Kidney (tissue), 14 donors: ENCODE results near the gene LSM12. TPM values are rescaled to one million over a fixed set of nuclear protein-coding genes. Genes with fewer than 3 reads are reported as not detected.

Source experiments
- DNase-seq, 5 donors: peaks; one replicate each; pipeline ENCODE4 v3.0.0-alpha.2; 2013 to 2020
- FAIRE-seq: peaks from 2 replicates; lab custom pipeline; 2012; peaks lifted over from hg19 to GRCh38; lab: Jason Lieb, UNC
- H3K27ac ChIP-seq, 2 donors: one replicate each; pipeline ENCODE4 v1.7.0; 2013; ENCODE audit warnings: low read depth in 2 of 2, low read length in 2 of 2, inconsistent platforms in 1 of 2
- H3K27me3 ChIP-seq: one replicate; pipeline ENCODE4 v1.7.1; 2013; ENCODE audit warnings: low read length, inconsistent platforms; ENCODE audit not compliant: control insufficient read depth, insufficient read depth
- H3K36me3 ChIP-seq, 3 donors: one replicate each; pipeline versions ENCODE4 v1.7.0 to v1.7.1; 2013; ENCODE audit warnings: low read length in 3 of 3, control low read depth in 1 of 3, inconsistent platforms in 1 of 3; ENCODE audit not compliant: insufficient read depth in 3 of 3, control insufficient read depth in 2 of 3
- H3K4me1 ChIP-seq, 3 donors: one replicate each; pipeline versions ENCODE4 v1.7.0 to v1.7.1; 2013; ENCODE audit warnings: low read length in 3 of 3, inconsistent platforms in 1 of 3, low read depth in 1 of 3; ENCODE audit not compliant: control insufficient read depth in 2 of 3, insufficient read depth in 2 of 3
- H3K4me3 ChIP-seq, 3 donors: one replicate each; pipeline versions ENCODE4 v1.7.0 to v1.8.1; 2013; ENCODE audit warnings: low read length in 3 of 3, control low read depth in 1 of 3, inconsistent platforms in 1 of 3
- H3K9ac ChIP-seq, 3 donors: one replicate each; pipeline versions ENCODE4 v1.7.0 to v1.7.1; 2013; ENCODE audit warnings: low read length in 3 of 3, control low read depth in 1 of 3, inconsistent platforms in 1 of 3
- H3K9me3 ChIP-seq, 3 donors: one replicate each; pipeline versions ENCODE4 v1.7.0 to v1.7.1; 2013; ENCODE audit warnings: low read length in 3 of 3, control low read depth in 1 of 3, inconsistent platforms in 1 of 3; ENCODE audit not compliant: control insufficient read depth in 2 of 3, insufficient read depth in 1 of 3
- intact Hi-C: fragments of 100-400 bp; cut with DNase I; formaldehyde crosslinking; loops from one replicate; pipeline ENCODE4 v1.11.1; 2022
- polyA plus RNA-seq: library from polyadenylated mRNA; stranded (reverse); fragments of 350-450 nt; fragmentation: Illumina TruSeq; extraction: RNeasy Lipid Tissue Mini Kit (QIAGEN cat#74804); gene quantifications from one replicate; pipeline ENCODE4 v1.2.3, GENCODE V29; 2014; ENCODE audit warnings: low read depth, low replicate concordance; ENCODE audit not compliant: insufficient read depth
- total RNA-seq: library from RNA; stranded (reverse); fragmentation: NEBNext Ultra II Directional; extraction: Animal tissue kit (Norgen Biotek cat#: 25700); gene quantifications from one replicate; pipeline ENCODE4 v1.2.1, GENCODE V29; 2021
- TF ChIP-seq, protein P1 (sequence below): IDR thresholded peaks from 3 replicates; pipeline ENCODE4 v1.5.1; 2012; ENCODE audit warnings: mild to moderate bottlenecking, moderate library complexity, borderline replicate concordance; ENCODE audit not compliant: insufficient read depth; ENCODE audit errors: extremely low read depth
- donor health status: control.
- donor health status: control.
- donor health status: control.
- donor health status: control.
- donor health status: control.
- donor health status: DM: yes; HTN: yes; CAD: no.
- donor health status: Normal renal cell carcinoma (clear cell type).

The LSM12 gene
- total and polyA plus RNA-seq, 2 donors from 2014 or later, result 29.0 to 47.6 TPM

DNA sequence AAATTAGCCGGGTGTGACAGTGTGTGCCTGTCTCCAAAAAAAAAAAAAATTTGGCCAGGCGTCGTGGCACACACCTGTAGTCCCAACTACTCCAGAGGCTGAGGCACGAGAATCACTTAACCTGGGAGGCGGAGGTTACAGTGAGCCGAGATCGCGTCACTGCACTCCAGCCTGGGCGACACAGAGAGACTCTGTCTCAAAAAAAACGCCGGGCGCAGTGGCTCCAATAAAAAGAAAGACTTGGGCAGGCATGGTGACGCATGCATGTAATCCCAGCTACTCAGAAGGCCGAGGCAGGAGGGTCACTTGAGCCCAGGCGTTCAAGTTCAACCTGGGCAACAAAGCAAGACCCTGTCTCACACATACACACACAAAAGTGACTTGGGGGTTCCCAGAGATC lies 3.6 kb downstream of the LSM12 start:
- TF ChIP-seq, protein P1, sequence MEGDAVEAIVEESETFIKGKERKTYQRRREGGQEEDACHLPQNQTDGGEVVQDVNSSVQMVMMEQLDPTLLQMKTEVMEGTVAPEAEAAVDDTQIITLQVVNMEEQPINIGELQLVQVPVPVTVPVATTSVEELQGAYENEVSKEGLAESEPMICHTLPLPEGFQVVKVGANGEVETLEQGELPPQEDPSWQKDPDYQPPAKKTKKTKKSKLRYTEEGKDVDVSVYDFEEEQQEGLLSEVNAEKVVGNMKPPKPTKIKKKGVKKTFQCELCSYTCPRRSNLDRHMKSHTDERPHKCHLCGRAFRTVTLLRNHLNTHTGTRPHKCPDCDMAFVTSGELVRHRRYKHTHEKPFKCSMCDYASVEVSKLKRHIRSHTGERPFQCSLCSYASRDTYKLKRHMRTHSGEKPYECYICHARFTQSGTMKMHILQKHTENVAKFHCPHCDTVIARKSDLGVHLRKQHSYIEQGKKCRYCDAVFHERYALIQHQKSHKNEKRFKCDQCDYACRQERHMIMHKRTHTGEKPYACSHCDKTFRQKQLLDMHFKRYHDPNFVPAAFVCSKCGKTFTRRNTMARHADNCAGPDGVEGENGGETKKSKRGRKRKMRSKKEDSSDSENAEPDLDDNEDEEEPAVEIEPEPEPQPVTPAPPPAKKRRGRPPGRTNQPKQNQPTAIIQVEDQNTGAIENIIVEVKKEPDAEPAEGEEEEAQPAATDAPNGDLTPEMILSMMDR, result no peak
- peaks cover 2 to 18% (median 2%) of the 10 kb centered on the region in 3 donors for H3K36me3 ChIP-seq
- no peak overlapping the region for H3K4me3 ChIP-seq
- intact Hi-C loops, result no loop called here
- no peak overlapping the region for H3K9ac ChIP-seq
- FAIRE-seq (no peak), DNase-seq (no peak)
- H3K27me3 ChIP-seq, result no peaks in the 10 kb centered on the region
- H3K27ac ChIP-seq, result no peak overlapping the region
- H3K4me1 ChIP-seq, result peaks cover 0 to 7% (median 4%) of the 10 kb centered on the region in 3 donors
- no peaks in the 10 kb centered on the region for H3K9me3 ChIP-seq

DNA sequence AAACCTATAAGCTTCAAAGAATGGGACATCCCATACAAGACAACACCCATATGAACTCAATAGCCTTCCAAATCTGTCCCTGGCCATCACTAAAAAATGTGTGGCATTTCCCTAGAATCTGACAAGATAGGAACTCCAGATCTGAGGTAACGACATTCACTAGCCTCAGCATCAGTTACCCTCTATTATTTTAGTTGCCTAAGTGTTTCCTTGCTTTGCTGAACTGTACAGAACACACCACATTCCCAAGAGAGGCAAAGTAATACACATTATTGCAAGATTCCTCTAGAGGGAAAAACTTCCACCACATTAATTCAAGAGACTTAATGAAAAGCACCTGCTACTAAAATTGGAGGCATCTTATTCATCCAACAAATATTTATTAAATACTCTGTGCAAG lies 5.0 kb downstream of the LSM12 start:
- no peaks in the 10 kb centered on the region for H3K27me3 ChIP-seq
- no peak for DNase-seq
- H3K27ac ChIP-seq, result no peak overlapping the region
- peaks cover 2 to 18% (median 2%) of the 10 kb centered on the region in 3 donors for H3K36me3 ChIP-seq
- no peak overlapping the region for H3K4me3 ChIP-seq
- no peaks in the 10 kb centered on the region for H3K9me3 ChIP-seq
- FAIRE-seq, result no peak
- peaks cover 0 to 7% (median 4%) of the 10 kb centered on the region in 3 donors for H3K4me1 ChIP-seq
- TF ChIP-seq, protein P1, result no peak
- intact Hi-C loops, result no loop called here
- no peak overlapping the region for H3K9ac ChIP-seq

DNA sequence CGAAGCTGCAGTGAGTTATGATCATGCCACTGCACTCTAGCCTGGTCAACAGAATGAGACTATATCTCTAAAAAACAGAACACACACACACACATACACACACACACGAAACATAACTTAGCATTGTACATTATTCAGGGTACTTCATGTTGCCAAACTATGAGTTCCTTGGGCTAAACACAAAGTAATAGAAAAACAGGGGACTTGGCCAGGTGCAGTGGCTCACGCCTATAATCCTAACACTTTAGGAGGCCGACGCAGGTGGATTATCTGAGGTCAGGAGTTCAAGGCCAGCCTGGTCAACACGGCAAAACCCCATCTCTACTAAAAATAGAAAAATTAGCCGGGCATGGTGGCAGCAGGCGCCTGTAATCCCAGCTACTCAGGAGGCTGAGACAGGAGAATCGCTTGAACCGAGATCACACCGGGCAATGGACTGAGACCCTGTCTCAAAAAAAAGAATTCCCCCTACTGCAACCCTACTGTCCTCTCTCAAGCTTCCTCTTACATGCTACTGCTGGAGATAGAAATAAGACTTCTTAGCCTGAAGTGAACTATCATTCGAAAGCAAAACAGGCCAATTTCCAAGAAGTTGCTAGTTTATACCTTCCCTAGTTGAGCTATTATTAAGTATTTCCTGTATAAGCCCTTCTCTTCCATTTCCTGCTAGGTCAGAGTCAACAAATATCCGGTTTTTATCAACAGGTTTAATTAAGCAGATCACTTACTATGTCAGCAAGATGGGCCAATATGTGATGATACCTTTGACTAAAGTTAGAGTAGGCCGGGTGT lies 7.2 kb downstream of the LSM12 start:
- no peak for FAIRE-seq

More for the DNA sequence above, 7.2 kb downstream of the LSM12 start:
- no peak for DNase-seq
- intact Hi-C loops, result no loop called here
- Histone ChIP-seq H3K9me3 (no peaks in the 10 kb centered on the region), H3K27ac (no peak overlapping the region), H3K36me3 (peaks cover 2 to 18% (median 2%) of the 10 kb centered on the region in 3 donors), H3K27me3 (no peaks in the 10 kb centered on the region), H3K4me3 (no peak overlapping the region), H3K9ac (no peak overlapping the region), H3K4me1 (peaks cover 0 to 2% (median 0%) of the 10 kb centered on the region in 3 donors)
- TF ChIP-seq, protein P1, result no peak
